Measurements from ENCODE around the gene SLC38A7. TPM values are rescaled to one million over a fixed set of nuclear protein-coding genes. Genes with fewer than 3 reads are reported as not detected.
"Not testable (repeated sequence)": the region's sequence is repeated elsewhere in the genome, so short reads cannot be mapped to it uniquely, and the experiment has no call there.

Gene SLC38A7
- total RNA-seq, 4 donors from 2014 or later: 8.9 to 14.5 (median 13.3) TPM

DNA sequence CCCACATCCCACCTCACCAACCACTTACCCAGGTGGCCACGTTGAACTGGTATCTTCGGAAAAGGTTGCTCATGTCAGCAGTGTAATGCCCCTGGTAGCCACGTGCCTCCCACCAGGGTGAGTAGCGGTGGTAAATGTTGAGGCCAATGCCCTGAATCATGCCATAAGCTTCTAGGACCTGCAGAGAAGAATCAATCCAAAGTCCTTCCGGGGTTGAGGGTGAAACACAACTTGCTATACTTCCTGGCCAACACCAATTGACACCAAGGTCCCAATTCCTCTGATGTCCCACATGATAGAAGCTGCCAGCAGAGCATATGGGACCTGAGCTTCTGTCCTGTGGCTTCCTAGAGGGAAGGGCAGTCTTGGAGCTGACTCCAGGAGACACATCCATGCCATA lies 43.6 kb downstream of the SLC38A7 start:
- Histone ChIP-seq H3K4me1 (peaks cover 9% of the 10 kb centered on the region), H3K36me3 (no peaks in the 10 kb centered on the region), H3K9me3 (no peaks in the 10 kb centered on the region), H3K27ac (no peak overlapping the region), H3K27me3 (no peaks in the 10 kb centered on the region), H3K4me3 (no peak overlapping the region)
- TF ChIP-seq CTCF (IDR thresholded peaks at IDR 0.05): no peak
- no peak for TF ChIP-seq POLR2AphosphoS5 (IDR thresholded peaks at IDR 0.05)
- no peak for TF ChIP-seq POLR2A (IDR thresholded peaks at IDR 0.05)
- TF ChIP-seq EP300 (IDR thresholded peaks at IDR 0.05): no peak
- no peak for DNase-seq (ENCODE audit: low spot score in 2 of 2)
- 89% methylated on average over 5 of the region's 5 CpGs for WGBS

- Histone ChIP-seq H3K9me3 (no peaks in the 10 kb centered on the region), H3K27me3 (no peaks in the 10 kb centered on the region), H3K36me3 (no peaks in the 10 kb centered on the region), H3K4me1 (peaks cover 9% of the 10 kb centered on the region), H3K27ac (no peak overlapping the region), H3K4me3 (no peak overlapping the region)
- DNase-seq (ENCODE audit: low spot score in 2 of 2): no peak
- WGBS: 80% methylated on average over 8 of the region's 8 CpGs
- TF ChIP-seq POLR2A (IDR thresholded peaks at IDR 0.05) (no peak), CTCF (IDR thresholded peaks at IDR 0.05) (no peak), EP300 (IDR thresholded peaks at IDR 0.05) (no peak), POLR2AphosphoS5 (IDR thresholded peaks at IDR 0.05) (no peak)
These were observed 44.7 kb downstream of the SLC38A7 start for GRCh38 chr16:58639836-58640235.

DNA sequence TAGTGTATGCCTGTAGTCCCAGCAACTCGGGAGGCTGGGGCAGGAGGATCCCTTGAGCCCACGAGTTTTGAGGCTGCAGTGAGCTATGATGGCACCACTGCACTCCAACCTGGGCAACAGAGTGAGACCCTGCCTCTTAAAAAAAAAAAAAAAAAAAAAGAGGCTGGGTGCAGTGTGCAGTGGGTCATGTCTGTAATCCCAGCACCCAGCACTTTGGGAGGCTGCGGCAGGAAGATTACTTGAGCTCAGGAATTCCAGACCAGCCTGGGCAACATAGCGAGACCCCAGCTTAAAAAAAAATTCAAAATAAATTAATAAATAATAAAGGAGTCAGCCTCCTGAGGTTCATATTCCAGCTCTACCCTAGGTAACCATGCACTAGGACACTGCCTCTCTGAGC lies 45.3 kb downstream of the SLC38A7 start:
- no peak overlapping the region for H3K27ac ChIP-seq
- H3K4me3 ChIP-seq: no peak overlapping the region
- 88% methylated on average over 4 of the region's 4 CpGs for WGBS
- no peaks in the 10 kb centered on the region for H3K9me3 ChIP-seq
- TF ChIP-seq CTCF (IDR thresholded peaks at IDR 0.05) (no peak), POLR2AphosphoS5 (IDR thresholded peaks at IDR 0.05) (no peak), POLR2A (IDR thresholded peaks at IDR 0.05) (no peak), EP300 (IDR thresholded peaks at IDR 0.05) (no peak)
- DNase-seq (ENCODE audit: low spot score in 2 of 2): peak in 1 of 2 donors; percentile 65
- peaks cover 9% of the 10 kb centered on the region for H3K4me1 ChIP-seq
- H3K36me3 ChIP-seq: no peaks in the 10 kb centered on the region
- no peaks in the 10 kb centered on the region for H3K27me3 ChIP-seq

DNA sequence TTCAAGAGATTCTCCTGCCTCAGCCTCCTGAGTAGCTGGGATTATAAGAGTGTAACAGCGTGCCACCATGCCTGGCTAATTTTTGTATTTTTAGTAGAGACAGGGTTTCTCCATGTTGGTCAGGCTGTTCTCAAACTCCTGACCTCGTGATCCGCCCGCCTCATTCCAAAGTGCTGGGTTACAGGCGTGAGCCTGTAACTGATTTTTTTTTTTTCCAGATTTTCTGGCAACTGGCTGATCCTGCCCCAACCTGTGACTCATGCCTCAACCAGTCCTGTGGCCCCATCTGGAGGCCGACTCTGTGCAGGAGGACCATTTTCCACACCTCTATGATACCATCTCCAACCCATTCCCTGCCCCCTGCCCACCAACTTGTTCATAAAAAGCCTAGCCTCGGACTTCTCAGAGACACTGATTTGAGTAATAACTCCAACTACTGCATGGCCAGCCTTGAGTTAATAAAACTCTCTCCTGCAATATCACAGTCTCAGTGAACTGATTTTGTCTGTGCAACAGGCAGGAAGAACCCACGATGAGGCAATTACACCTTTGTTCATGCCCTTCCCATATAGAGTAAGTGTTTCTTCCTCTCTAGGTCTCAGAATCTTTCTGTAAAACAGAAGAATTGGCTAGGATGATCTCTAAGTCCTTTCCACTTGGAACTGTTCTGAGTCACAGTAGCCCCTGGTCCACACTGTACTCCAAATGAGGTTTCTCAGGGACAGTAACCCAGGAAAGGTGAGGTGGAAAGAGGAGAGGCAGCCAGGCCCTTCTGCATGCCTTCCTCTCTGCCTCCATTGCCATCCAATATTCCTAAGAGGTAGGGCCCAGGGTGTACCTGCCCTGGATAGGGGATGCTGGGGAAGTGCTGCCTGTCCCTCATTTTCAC lies 46.2 kb downstream of the SLC38A7 start:
- no peak overlapping the region for H3K4me3 ChIP-seq
- 40% methylated on average over 8 of the region's 8 CpGs for WGBS
- H3K36me3 ChIP-seq: no peaks in the 10 kb centered on the region
- no peak overlapping the region for H3K27ac ChIP-seq
- TF ChIP-seq EP300 (IDR thresholded peaks at IDR 0.05) (no peak), CTCF (IDR thresholded peaks at IDR 0.05) (peak in 1 of 2 donors; percentile 17), POLR2A (IDR thresholded peaks at IDR 0.05) (no peak), POLR2AphosphoS5 (IDR thresholded peaks at IDR 0.05) (no peak)
- no peaks in the 10 kb centered on the region for H3K9me3 ChIP-seq
- no peaks in the 10 kb centered on the region for H3K27me3 ChIP-seq
- peaks cover 9% of the 10 kb centered on the region for H3K4me1 ChIP-seq
- peak; percentile 74 to 79 for DNase-seq (ENCODE audit: low spot score in 2 of 2)

- WGBS: 96% methylated on average over 6 of the region's 6 CpGs
- peak in 1 of 2 donors; percentile 20 for DNase-seq (ENCODE audit: low spot score in 2 of 2)
These were observed 47.5 kb downstream of the SLC38A7 start for GRCh38 chr16:58637021-58637420.

More at GRCh38 chr16:58637021-58637420, 47.5 kb downstream of the SLC38A7 start:
- H3K27ac ChIP-seq, H3K9me3 ChIP-seq, H3K36me3 ChIP-seq, H3K4me1 ChIP-seq, H3K27me3 ChIP-seq, H3K4me3 ChIP-seq: not testable (repeated sequence)

All from suprapubic skin (tissue), 4 donors.